Measurements from ENCODE around the gene ZNF805. TPM values are rescaled to one million over a fixed set of nuclear protein-coding genes. Genes with fewer than 3 reads are reported as not detected.

Gene ZNF805
- total and polyA plus RNA-seq, 2 of the 13 experiments (the other 11 are each of a cell fraction or from before 2014, with no cell fraction given) = 5.1 to 12.8 TPM

- TF ChIP-seq ZNF589 (CRISPR knock-in tag; conservative IDR thresholded peaks at IDR 0.05) (no peak), BRCA1 (CRISPR knock-in tag; IDR thresholded peaks at IDR 0.05) (peak; percentile 85; the same call in 1 of the 2 replicates), ZNF724P (CRISPR knock-in tag; IDR thresholded peaks at IDR 0.05; ENCODE audit: borderline replicate concordance) (no peak; the same call in 1 of the 2 replicates), ZSCAN29 (CRISPR knock-in tag; conservative IDR thresholded peaks at IDR 0.05) (peak; percentile 30; the same call in 1 of the 2 replicates), ERF (CRISPR knock-in tag; IDR thresholded peaks at IDR 0.05) (peak; percentile 55; the same call in 1 of the 2 replicates), RARA (CRISPR knock-in tag; IDR thresholded peaks at IDR 0.05) (peak; percentile 16; the same call in 1 of the 2 replicates), ZNF468 (CRISPR knock-in tag; IDR thresholded peaks at IDR 0.05) (no peak), HCFC1 (IDR thresholded peaks at IDR 0.05; ENCODE audit: low read depth, low read length) (no peak), SP4 (CRISPR knock-in tag; IDR thresholded peaks at IDR 0.05) (no peak), MAZ (IDR thresholded peaks at IDR 0.05; ENCODE audit: borderline replicate concordance, low read depth, low read length) (0 out of 2 replicates have a peak, but pooled peaks have one; percentile 27), MAZ (CRISPR knock-in tag; IDR thresholded peaks at IDR 0.05; ENCODE audit: low read depth) (0 out of 2 replicates have a peak, but pooled peaks have one; percentile 51), ZNF256 (CRISPR knock-in tag; conservative IDR thresholded peaks at IDR 0.05) (no peak), RELA (CRISPR knock-in tag; IDR thresholded peaks at IDR 0.05) (no peak), PHF8 (CRISPR knock-in tag; IDR thresholded peaks at IDR 0.05) (peak; percentile 83), SNAPC4 (CRISPR knock-in tag; IDR thresholded peaks at IDR 0.05) (peak; percentile 80; the same call in 1 of the 2 replicates), CHD4 (IDR thresholded peaks at IDR 0.05; ENCODE audit: borderline replicate concordance, low read length) (peak; percentile 70; the same call in 1 of the 2 replicates), ZSCAN20 (CRISPR knock-in tag; IDR thresholded peaks at IDR 0.05; ENCODE audit: borderline replicate concordance) (peak; percentile 82; the same call in 1 of the 2 replicates), DNMT3B (CRISPR knock-in tag; conservative IDR thresholded peaks at IDR 0.05) (no peak), KDM5A (IDR thresholded peaks at IDR 0.05; ENCODE audit: borderline replicate concordance, low read length) (peak; percentile 27; the same call in 1 of the 2 replicates), KAT8 (CRISPR knock-in tag; IDR thresholded peaks at IDR 0.05) (peak; percentile 92)
- TF ChIP-seq, protein P1, sequence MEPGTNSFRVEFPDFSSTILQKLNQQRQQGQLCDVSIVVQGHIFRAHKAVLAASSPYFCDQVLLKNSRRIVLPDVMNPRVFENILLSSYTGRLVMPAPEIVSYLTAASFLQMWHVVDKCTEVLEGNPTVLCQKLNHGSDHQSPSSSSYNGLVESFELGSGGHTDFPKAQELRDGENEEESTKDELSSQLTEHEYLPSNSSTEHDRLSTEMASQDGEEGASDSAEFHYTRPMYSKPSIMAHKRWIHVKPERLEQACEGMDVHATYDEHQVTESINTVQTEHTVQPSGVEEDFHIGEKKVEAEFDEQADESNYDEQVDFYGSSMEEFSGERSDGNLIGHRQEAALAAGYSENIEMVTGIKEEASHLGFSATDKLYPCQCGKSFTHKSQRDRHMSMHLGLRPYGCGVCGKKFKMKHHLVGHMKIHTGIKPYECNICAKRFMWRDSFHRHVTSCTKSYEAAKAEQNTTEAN (CRISPR knock-in tag; conservative IDR thresholded peaks at IDR 0.05) = 0 out of 2 replicates have a peak, but pooled peaks have one; percentile 37
- TF ChIP-seq, protein P2, sequence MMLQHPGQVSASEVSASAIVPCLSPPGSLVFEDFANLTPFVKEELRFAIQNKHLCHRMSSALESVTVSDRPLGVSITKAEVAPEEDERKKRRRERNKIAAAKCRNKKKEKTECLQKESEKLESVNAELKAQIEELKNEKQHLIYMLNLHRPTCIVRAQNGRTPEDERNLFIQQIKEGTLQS (CRISPR knock-in tag; IDR thresholded peaks at IDR 0.05) = 0 out of 2 replicates have a peak, but pooled peaks have one; percentile 12
- TF ChIP-seq, protein P3, sequence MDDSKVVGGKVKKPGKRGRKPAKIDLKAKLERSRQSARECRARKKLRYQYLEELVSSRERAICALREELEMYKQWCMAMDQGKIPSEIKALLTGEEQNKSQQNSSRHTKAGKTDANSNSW (CRISPR knock-in tag; IDR thresholded peaks at IDR 0.05; ENCODE audit: borderline replicate concordance) = no peak
Observed at GRCh38 chr19:57191141-57192076, 49.0 kb upstream of the ZNF805 start, which contains the start of gene ZNF264 (continued).

All from HepG2 (cell line).